ENCODE data around the gene MCF2L. TPM values are rescaled to one million over a fixed set of nuclear protein-coding genes. Genes with fewer than 3 reads are reported as not detected.

MCF2L gene
- 12.3 and 13.8 TPM in 2 replicates for total RNA-seq

GRCh38 chr13:112968910-112969691 is at the start of gene MCF2L:
MCF2L (plus strand) TSS chr13:112969214; CDS start chr13:112969380, 166 bp downstream.
- Histone ChIP-seq H3K36me3 (ENCODE audit: control insufficient read depth, insufficient read depth, low read length) (no peaks in the 10 kb centered on the region), H3K27me3 (ENCODE audit: control insufficient read depth, insufficient read depth, low read length) (peaks cover 60% of the 10 kb centered on the region), H3K4me3 (ENCODE audit: low read depth, low read length) (peak within 1 kb of the TSS; percentile 43)
- no peak for TF ChIP-seq CTCF (IDR thresholded peaks at IDR 0.05; ENCODE audit: insufficient read depth, low read length, poor library complexity, severe bottlenecking)
- no peak for DNase-seq (ENCODE audit: low read depth)

- H3K4me3 ChIP-seq (ENCODE audit: low read depth, low read length), result no peak overlapping the region
- no peaks in the 10 kb centered on the region for H3K27me3 ChIP-seq (ENCODE audit: control insufficient read depth, insufficient read depth, low read length)
- TF ChIP-seq CTCF (IDR thresholded peaks at IDR 0.05; ENCODE audit: insufficient read depth, low read length, poor library complexity, severe bottlenecking), result no peak
- no peak for DNase-seq (ENCODE audit: low read depth)
- no peaks in the 10 kb centered on the region for H3K36me3 ChIP-seq (ENCODE audit: control insufficient read depth, insufficient read depth, low read length)
Measured at GRCh38 chr13:112923962-112924361, 45.1 kb upstream of the MCF2L start.

GRCh38 chr13:112924365-112924764 is 44.6 kb upstream of the MCF2L start:
- H3K27me3 ChIP-seq (ENCODE audit: control insufficient read depth, insufficient read depth, low read length), result no peaks in the 10 kb centered on the region
- TF ChIP-seq CTCF (IDR thresholded peaks at IDR 0.05; ENCODE audit: insufficient read depth, low read length, poor library complexity, severe bottlenecking), result no peak
- no peaks in the 10 kb centered on the region for H3K36me3 ChIP-seq (ENCODE audit: control insufficient read depth, insufficient read depth, low read length)
- DNase-seq (ENCODE audit: low read depth), result no peak
- no peak overlapping the region for H3K4me3 ChIP-seq (ENCODE audit: low read depth, low read length)

GRCh38 chr13:112926003-112926402 is 43.0 kb upstream of the MCF2L start:
- Histone ChIP-seq H3K27me3 (ENCODE audit: control insufficient read depth, insufficient read depth, low read length) (no peaks in the 10 kb centered on the region), H3K4me3 (ENCODE audit: low read depth, low read length) (no peak overlapping the region), H3K36me3 (ENCODE audit: control insufficient read depth, insufficient read depth, low read length) (no peaks in the 10 kb centered on the region)
- TF ChIP-seq CTCF (IDR thresholded peaks at IDR 0.05; ENCODE audit: insufficient read depth, low read length, poor library complexity, severe bottlenecking), result no peak
- DNase-seq (ENCODE audit: low read depth), result no peak

- Histone ChIP-seq H3K27me3 (ENCODE audit: control insufficient read depth, insufficient read depth, low read length) (no peaks in the 10 kb centered on the region), H3K4me3 (ENCODE audit: low read depth, low read length) (no peak overlapping the region), H3K36me3 (ENCODE audit: control insufficient read depth, insufficient read depth, low read length) (no peaks in the 10 kb centered on the region)
- no peak for TF ChIP-seq CTCF (IDR thresholded peaks at IDR 0.05; ENCODE audit: insufficient read depth, low read length, poor library complexity, severe bottlenecking)
- no peak for DNase-seq (ENCODE audit: low read depth)
Measured at GRCh38 chr13:112926993-112927392, 42.0 kb upstream of the MCF2L start.
